Embryonic facial prominence (tissue), 1 donor: Measurements from ENCODE around the gene SUSD2.
"Not testable (repeated sequence)": the region's sequence is repeated elsewhere in the genome, so short reads cannot be mapped to it uniquely, and the experiment has no call there.

Experiments used
- DNase-seq: peaks from one replicate; pipeline ENCODE4 v3.0.0-alpha.2; 2016; ENCODE audit errors: extremely low spot score

SUSD2 gene

DNA sequence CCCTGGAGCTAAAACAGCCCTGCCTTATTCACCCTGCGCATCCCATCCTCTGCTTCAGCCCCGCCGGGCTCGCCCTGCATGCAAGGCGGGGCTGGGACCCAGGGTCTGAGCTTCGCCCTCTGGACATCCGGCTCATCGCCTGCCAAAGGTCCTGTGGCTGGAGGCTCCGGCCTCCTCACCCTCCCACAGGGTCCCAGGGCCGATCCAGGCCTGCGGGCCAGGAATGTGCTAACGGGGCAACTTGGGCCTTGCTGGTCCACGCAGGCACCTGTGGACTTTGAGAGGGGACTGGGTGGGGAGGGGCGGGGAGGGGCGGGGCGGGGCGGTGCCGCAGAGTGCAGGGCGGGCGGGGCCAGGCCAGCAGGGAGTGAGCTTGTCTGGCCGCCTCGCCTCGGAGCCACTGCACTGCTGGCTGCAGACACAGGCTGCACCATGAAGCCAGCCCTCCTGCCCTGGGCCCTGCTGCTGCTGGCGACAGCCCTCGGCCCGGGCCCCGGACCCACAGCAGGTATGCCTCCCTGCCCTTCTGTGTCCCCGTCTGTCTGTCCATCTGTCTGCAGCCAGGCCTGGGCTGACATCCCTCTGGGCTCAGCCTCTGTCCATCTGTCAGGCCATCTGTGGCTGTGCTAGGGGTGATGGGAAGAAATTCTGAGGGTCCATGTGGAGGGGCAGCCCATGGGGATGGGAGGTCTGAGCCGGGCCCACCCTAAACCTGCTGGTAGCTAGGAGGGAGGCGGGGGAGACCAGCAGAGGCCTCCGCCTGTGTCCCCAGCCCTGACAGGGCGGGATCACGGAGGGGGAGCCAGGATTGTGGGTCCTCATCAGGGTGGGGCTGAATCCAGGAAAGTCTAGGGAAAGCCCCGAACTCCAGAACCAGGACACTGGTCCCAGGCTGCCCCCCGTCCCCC is at the start of gene SUSD2:
SUSD2 (plus strand) TSS at position 400 of the 908 bp plus-strand sequence; CDS start at position 433, 33 bp downstream.
- DNase-seq = no peak

DNA sequence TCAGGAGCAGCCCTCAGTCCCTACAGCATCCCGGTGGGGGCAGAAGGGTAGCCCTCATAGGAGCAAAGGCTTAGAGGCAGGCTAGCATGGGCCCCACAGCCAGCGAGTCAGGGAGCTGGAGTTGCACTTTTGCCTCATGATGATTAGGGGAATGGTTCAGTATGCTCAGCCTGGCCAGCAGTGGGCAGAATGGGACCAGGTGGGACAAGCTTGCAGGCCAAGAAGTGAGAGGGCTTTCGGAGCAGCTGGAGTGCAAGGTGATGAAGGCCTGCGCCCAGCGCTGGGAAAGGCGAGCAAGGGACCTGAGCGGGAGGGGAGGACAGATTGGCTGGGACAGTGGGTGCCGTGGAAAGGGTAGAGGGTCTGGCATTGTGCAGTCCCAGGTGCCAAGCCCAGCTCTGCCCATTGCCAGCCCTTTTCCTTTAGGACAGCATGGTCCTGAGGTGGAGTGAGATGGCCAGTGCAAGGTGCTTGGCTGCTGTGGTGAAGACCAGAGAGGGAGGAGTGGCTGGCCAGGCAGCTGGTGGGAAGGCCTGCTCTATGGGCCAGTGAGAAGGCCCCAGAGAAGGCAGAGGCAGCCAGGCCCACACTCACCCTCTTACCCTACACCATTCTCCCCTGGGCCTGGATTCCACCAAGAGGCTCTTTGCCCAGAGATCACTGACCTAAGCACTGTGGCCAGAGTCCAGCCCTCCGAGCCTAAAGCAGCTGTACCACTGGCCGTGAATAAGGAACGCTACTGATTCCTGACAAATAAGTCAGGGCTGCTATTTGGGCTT is 47.9 kb upstream of the SUSD2 start:
- DNase-seq = no peak

DNA sequence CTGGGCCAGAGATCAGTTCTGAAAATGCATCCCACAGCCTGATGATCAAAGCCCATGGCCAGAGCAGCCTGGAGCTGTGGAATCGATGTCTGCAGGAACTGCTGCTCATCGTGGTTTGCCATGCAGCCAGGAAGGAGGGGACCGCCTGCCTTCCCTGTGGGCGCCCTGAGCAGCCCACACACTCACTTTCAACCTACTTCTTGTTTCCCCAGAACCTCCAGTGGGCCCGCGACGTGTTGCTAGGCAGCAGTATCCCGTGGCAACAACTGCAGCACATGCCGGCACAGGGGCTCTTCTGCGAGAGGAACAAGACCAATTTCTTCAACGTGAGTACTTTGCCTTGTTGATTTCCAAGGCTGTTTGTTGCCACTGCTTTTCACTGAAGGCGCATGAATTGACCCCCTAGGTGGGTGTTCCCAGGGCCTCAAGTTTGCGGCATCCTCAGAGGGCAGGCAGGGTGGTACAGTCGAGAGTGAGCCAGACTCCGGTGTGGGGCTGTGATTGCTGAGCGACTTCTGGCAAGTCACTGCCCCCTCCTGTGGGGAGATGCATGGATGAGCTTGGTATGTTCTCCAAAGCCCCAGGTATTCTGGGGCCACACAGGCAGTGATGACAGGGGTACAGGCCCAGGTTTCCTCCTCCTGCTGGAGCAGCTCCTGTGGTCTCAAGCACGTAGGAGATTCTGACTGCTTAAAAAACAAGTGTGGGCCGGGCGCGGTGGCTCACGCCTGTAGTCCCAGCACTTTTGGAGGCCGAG is 47.0 kb upstream of the SUSD2 start:
- DNase-seq = no peak

- not testable (repeated sequence) for DNase-seq
Measured at GRCh38 chr22:24136533-24136932, 44.8 kb upstream of the SUSD2 start.

GRCh38 chr22:24137595-24137994 is 43.7 kb upstream of the SUSD2 start:
- no peak for DNase-seq

GRCh38 chr22:24138649-24139420 is 42.5 kb upstream of the SUSD2 start:
- DNase-seq = no peak

DNA sequence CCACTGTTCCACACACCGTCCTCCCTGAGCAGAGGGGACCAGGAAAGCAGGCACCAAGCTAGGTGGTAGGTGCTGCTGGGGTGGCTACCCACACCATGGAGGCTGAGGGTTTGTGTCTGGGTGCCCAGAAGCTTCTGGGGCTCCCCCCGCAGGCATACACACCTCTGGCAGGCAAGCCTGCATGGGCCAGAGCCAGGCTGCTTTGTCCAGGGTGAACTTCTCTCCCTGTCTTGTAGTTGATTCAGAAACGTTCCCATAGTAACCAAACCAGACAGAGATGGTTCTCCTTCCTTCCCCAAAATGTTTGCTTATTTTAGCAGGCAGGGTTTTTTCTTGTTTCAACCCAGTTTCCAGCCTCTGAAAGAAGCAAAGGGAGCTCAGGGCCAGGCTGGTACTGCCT is 40.9 kb upstream of the SUSD2 start:
- no peak for DNase-seq

DNA sequence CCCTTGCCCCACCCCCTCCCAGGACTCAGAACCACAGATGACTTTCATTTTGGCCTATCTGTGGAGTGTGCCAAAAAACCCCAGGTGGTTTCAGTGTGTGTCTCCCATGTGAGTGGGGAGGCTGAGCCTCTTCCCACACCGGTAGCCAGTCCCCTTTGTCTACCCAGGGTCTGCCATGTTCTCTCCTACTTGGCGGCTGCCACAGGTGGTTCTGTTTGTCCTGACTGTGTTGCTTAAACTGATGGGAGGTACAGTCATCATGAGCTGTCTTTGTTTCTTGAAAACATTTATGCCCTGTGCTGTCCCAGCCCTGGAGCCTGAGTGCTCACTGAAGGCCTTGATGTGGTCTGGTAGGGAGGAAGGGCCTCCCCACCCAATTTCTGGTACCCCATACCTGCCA is 39.7 kb upstream of the SUSD2 start:
- no peak for DNase-seq

- no peak for DNase-seq
Measured at GRCh38 chr22:24142241-24142640, 39.0 kb upstream of the SUSD2 start.

GRCh38 chr22:24142831-24143230 is 38.5 kb upstream of the SUSD2 start:
- DNase-seq = no peak

DNA sequence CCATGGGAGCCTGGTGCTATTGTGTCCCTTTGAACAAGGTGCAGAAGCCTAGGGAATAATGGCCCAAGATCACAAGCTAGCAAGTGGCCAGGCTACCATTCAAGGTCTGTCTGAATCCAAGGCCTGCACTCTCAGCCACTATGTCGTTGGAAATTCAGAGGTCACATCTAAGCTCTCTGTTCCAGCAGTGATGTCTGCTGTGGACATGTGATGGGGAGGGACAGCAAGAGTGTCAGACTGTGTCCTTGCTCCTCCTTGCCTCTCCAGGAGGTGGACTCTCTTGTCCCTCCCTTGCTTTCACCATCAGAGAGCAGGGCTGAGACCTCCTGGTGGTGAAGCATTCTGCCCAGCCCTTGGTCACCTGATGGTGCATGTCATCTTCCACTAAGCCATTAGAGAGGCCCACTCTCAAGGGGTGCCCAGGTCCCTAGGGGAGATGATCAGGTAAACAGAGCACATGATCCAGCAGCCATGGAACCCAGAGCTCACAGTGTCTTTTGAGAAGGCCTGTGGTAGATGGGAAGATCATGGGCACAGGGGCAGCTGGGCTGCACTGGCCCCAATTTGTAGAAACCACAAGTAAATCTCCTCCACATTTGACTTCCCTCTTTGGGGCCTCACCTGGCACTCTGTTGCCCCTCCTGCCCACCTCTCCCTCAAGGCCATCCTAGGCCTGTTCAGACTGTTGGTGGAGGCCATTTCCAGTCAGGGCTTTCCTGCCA is 37.1 kb upstream of the SUSD2 start:
- DNase-seq = no peak

DNA sequence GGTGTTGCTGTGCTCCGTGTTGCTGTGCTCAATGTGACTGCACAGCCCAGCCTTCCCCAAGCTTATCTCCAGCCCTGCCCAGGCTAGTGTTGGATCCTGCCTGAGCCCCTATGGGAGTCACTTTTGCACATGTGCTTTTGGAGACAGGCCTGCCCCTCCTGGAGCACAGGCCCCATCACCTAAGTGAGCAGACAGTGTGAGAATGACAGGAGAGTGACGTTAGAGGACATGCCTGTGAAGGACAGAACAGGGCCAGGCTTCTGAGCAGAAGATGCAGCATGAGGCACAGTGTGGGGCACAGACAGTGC is 36.6 kb upstream of the SUSD2 start:
- no peak for DNase-seq

GRCh38 chr22:24145446-24146193 is 35.7 kb upstream of the SUSD2 start:
- DNase-seq = no peak

DNA sequence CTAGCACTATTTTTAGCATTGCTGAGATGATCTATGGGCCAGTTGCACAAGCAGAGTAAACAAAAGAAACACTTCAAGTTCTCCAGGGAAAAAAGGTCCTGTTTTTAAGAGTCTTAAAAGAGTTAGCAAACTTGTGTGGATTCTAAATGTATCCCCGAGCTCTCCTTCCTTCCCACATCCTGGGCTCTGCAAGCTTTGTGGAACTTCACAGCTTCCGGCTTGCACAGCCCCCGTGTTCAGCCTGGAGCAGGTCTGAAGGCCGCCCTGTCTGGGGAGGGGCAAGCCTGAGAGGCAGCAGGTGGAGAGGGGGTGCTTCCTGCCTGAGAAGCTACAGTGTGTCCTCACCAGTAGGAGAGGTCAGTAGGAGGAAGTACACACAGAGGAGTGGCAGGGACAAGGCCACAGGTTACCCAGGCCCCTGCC is 35.1 kb upstream of the SUSD2 start:
- no peak for DNase-seq

DNA sequence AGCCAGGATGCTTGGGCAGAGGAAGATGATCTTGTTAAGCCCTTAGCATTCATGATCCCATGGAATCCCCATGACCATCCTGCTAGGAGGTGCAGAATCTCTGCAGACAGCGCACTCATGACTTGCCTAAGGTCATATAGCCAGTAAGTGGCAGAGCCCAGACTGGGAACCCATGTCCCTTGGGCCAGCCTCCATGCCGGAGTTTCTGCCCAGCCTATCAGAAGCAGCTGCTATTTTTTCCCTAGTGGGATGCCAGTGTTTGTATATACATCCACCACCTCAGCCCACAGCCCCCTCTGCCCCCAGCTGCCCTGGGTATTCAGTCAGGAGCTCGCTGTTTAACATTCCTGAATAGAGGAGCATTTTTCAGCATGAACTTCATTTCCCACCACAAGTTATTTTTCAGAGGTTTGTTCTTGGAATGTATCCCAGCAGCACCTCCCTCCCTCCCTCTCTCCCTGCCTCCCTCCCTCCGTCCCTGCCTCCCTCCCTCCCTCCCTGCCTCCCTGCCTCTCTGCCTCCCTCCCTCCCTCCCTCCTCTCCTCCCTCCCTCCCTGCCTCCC is 34.4 kb upstream of the SUSD2 start:
- DNase-seq = peak; percentile 82

DNA sequence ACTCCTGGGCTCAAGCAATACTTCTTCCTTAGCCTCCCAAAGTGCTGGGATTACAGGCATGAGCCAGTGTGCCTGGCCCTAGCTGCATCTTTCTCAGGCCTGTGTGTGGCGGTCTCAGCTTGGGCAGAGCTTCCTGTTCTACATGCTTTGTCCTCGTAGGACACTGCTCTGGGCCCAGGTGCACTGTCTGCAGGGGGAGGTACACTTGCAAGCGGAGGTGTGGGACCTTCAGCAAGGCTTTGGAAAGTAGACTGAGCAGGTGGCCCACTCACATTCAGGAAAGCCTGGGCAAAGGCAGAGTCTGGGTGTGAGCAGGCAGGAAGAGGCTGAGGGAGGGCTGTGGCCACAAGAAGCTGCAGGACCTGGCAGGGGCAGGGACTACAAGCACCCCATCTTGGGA is 33.6 kb upstream of the SUSD2 start:
- no peak for DNase-seq

- no peak for DNase-seq
Measured at GRCh38 chr22:24148266-24149197, 32.8 kb upstream of the SUSD2 start.

DNA sequence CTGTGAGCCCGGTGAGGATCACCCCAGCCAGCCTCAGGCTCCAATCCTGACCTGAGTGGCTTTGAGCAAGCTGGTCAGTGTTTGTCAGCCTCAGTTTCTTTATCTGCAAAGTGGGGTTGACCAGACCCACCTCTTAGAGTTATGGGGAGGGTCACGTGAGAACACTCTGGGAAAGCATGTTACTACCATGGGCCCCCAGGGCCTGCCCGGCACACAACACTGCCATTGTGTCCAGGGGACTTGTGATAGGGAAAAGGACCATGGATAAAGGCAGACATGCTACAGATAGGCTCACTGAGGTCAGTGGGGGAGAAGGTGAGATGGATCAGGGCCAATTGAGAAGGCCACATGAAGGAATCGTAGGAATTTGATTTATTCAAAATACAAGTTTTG is 32.1 kb upstream of the SUSD2 start:
- no peak for DNase-seq

- no peak for DNase-seq
Measured at GRCh38 chr22:24153353-24153752, 27.9 kb upstream of the SUSD2 start.
